ENCODE results near the gene DDX21.
"Not testable (repeated sequence)": the region's sequence is repeated elsewhere in the genome, so short reads cannot be mapped to it uniquely, and the experiment has no call there.

Gene DDX21

DNA sequence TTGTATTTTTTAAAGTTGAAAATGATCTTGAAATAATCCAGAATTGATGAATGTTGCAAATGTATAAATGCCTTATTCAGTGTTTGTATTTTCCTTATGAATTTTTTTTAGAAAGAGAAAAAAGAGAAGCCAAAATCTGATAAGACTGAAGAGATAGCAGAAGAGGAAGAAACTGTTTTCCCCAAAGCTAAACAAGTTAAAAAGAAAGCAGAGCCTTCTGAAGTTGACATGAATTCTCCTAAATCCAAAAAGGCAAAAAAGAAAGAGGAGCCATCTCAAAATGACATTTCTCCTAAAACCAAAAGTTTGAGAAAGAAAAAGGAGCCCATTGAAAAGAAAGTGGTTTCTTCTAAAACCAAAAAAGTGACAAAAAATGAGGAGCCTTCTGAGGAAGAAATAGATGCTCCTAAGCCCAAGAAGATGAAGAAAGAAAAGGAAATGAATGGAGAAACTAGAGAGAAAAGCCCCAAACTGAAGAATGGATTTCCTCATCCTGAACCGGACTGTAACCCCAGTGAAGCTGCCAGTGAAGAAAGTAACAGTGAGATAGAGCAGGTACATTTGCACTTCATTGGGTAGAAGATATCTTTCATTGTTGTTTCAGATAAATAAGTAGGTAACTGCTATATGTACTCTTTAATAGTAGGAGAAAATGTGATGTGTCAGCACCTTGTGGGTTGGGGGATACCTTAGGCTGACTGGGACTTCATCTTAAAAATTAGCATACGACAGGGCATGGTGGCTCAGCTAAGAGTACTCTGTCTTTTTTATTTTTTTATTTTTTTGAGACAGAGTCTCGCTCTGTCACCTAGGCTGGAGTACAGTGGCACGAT lies 3.9 kb downstream of the DDX21 start:
- no peak for TF ChIP-seq OSR1 (CRISPR knock-in tag; IDR thresholded peaks at IDR 0.05)
- TF ChIP-seq, protein P1, sequence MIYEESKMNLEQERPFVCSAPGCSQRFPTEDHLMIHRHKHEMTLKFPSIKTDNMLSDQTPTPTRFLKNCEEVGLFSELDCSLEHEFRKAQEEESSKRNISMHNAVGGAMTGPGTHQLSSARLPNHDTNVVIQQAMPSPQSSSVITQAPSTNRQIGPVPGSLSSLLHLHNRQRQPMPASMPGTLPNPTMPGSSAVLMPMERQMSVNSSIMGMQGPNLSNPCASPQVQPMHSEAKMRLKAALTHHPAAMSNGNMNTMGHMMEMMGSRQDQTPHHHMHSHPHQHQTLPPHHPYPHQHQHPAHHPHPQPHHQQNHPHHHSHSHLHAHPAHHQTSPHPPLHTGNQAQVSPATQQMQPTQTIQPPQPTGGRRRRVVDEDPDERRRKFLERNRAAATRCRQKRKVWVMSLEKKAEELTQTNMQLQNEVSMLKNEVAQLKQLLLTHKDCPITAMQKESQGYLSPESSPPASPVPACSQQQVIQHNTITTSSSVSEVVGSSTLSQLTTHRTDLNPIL (CRISPR knock-in tag; IDR thresholded peaks at IDR 0.05; ENCODE audit: low read depth), result no peak
- TF ChIP-seq CSDC2 (CRISPR knock-in tag; IDR thresholded peaks at IDR 0.05), result no peak
- TF ChIP-seq ZNF70 (CRISPR knock-in tag; IDR thresholded peaks at IDR 0.05), result no peak
- TF ChIP-seq RARB (CRISPR knock-in tag; IDR thresholded peaks at IDR 0.05), result no peak
- TF ChIP-seq, protein P2, sequence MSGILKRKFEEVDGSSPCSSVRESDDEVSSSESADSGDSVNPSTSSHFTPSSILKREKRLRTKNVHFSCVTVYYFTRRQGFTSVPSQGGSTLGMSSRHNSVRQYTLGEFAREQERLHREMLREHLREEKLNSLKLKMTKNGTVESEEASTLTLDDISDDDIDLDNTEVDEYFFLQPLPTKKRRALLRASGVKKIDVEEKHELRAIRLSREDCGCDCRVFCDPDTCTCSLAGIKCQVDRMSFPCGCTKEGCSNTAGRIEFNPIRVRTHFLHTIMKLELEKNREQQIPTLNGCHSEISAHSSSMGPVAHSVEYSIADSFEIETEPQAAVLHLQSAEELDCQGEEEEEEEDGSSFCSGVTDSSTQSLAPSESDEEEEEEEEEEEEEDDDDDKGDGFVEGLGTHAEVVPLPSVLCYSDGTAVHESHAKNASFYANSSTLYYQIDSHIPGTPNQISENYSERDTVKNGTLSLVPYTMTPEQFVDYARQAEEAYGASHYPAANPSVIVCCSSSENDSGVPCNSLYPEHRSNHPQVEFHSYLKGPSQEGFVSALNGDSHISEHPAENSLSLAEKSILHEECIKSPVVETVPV (CRISPR knock-in tag; IDR thresholded peaks at IDR 0.05), result no peak
- no peak for TF ChIP-seq ZFP30 (CRISPR knock-in tag; IDR thresholded peaks at IDR 0.05)
- TF ChIP-seq GLIS3 (CRISPR knock-in tag; IDR thresholded peaks at IDR 0.05), result no peak
- TF ChIP-seq TOX (CRISPR knock-in tag; IDR thresholded peaks at IDR 0.05; ENCODE audit: borderline replicate concordance), result no peak
- ATAC-seq, result no peak

DNA sequence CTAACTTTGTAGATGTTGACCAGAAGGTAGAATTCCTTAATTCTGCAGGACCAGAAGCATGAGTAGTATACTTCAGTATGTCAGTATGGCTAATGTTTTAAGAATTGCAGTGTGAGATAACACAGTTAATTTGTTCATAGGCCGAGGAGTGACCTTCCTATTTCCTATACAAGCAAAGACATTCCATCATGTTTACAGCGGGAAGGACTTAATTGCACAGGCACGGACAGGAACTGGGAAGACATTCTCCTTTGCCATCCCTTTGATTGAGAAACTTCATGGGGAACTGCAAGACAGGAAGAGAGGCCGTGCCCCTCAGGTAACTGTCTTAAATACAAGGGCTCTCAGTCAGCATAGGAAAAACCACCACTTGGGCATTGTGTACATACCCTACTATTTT lies 7.2 kb downstream of the DDX21 start:
- no peak for ATAC-seq
- TF ChIP-seq ARNTL (CRISPR knock-in tag; IDR thresholded peaks at IDR 0.05; ENCODE audit: borderline replicate concordance, low read depth) (no peak), ZNF565 (CRISPR knock-in tag; conservative IDR thresholded peaks at IDR 0.05; ENCODE audit: low read depth) (no peak), ZNF70 (CRISPR knock-in tag; IDR thresholded peaks at IDR 0.05) (no peak)

- TF ChIP-seq ZFP3 (CRISPR knock-in tag; IDR thresholded peaks at IDR 0.05) (no peak), ESRRG (CRISPR knock-in tag; IDR thresholded peaks at IDR 0.05) (no peak), TCF4 (CRISPR knock-in tag; IDR thresholded peaks at IDR 0.05; ENCODE audit: borderline replicate concordance) (no peak), SNAI2 (CRISPR knock-in tag; IDR thresholded peaks at IDR 0.05) (no peak), PPARA (CRISPR knock-in tag; IDR thresholded peaks at IDR 0.05; ENCODE audit: borderline replicate concordance) (no peak), TOX (CRISPR knock-in tag; IDR thresholded peaks at IDR 0.05; ENCODE audit: borderline replicate concordance) (no peak), RARB (CRISPR knock-in tag; IDR thresholded peaks at IDR 0.05) (no peak), ISL1 (CRISPR knock-in tag; IDR thresholded peaks at IDR 0.05) (no peak), ZNF565 (CRISPR knock-in tag; conservative IDR thresholded peaks at IDR 0.05; ENCODE audit: low read depth) (no peak)
- TF ChIP-seq, protein P3, sequence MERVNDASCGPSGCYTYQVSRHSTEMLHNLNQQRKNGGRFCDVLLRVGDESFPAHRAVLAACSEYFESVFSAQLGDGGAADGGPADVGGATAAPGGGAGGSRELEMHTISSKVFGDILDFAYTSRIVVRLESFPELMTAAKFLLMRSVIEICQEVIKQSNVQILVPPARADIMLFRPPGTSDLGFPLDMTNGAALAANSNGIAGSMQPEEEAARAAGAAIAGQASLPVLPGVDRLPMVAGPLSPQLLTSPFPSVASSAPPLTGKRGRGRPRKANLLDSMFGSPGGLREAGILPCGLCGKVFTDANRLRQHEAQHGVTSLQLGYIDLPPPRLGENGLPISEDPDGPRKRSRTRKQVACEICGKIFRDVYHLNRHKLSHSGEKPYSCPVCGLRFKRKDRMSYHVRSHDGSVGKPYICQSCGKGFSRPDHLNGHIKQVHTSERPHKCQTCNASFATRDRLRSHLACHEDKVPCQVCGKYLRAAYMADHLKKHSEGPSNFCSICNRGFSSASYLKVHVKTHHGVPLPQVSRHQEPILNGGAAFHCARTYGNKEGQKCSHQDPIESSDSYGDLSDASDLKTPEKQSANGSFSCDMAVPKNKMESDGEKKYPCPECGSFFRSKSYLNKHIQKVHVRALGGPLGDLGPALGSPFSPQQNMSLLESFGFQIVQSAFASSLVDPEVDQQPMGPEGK (CRISPR knock-in tag; IDR thresholded peaks at IDR 0.05; ENCODE audit: borderline replicate concordance), result no peak
- ATAC-seq, result no peak
Measured at GRCh38 chr10:68973975-68974374, 18.0 kb downstream of the DDX21 start.

- not testable (repeated sequence) for ATAC-seq
Measured at GRCh38 chr10:68975936-68976473, 20.0 kb downstream of the DDX21 start.

DNA sequence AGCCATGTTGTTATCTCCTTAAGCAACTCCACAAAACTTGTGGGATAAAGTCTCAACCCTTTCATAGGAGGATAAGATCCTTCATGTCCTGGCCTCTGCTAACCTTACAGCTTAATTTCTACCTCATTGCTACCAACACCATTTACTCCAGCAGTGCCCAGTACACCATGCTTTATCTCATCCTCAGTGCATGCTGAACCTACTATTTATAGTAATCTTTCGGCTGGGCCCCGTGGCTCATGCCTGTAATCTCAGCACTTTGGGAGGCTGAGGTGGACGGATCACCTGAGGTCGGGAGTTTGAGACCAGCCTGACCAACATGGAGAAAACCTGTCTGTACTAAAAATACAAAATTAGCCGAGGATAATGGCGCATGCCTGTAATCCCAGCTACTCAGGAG lies 23.8 kb downstream of the DDX21 start:
- not testable (repeated sequence) for ATAC-seq

- ATAC-seq, result peak; percentile 78
- TF ChIP-seq ESRRG (CRISPR knock-in tag; IDR thresholded peaks at IDR 0.05), result no peak
- no peak for TF ChIP-seq ZFP30 (CRISPR knock-in tag; IDR thresholded peaks at IDR 0.05)
- TF ChIP-seq, protein P2 (CRISPR knock-in tag; IDR thresholded peaks at IDR 0.05), result no peak
- TF ChIP-seq ZFP3 (CRISPR knock-in tag; IDR thresholded peaks at IDR 0.05), result no peak
- TF ChIP-seq POU6F1 (CRISPR knock-in tag; IDR thresholded peaks at IDR 0.05; ENCODE audit: borderline replicate concordance, low read depth), result no peak
- no peak for TF ChIP-seq BACH2 (CRISPR knock-in tag; IDR thresholded peaks at IDR 0.05; ENCODE audit: borderline replicate concordance)
- TF ChIP-seq ZNF70 (CRISPR knock-in tag; IDR thresholded peaks at IDR 0.05), result no peak
- TF ChIP-seq, protein P1 (CRISPR knock-in tag; IDR thresholded peaks at IDR 0.05; ENCODE audit: low read depth), result no peak
- TF ChIP-seq ZC3H10 (CRISPR knock-in tag; IDR thresholded peaks at IDR 0.05), result no peak
- TF ChIP-seq GLIS3 (CRISPR knock-in tag; IDR thresholded peaks at IDR 0.05), result no peak
Measured at GRCh38 chr10:68981074-68981473, 25.1 kb downstream of the DDX21 start.

All from SK-N-SH treated with all-trans-retinoic acid at 6 μM for 48 hours (cell line).